ENCODE measurements around the gene AK5. TPM values are rescaled to one million over a fixed set of nuclear protein-coding genes. Genes with fewer than 3 reads are reported as not detected.
A peak's percentile ranks its signal among the peaks of the same experiment; 100 is the strongest.

AK5 gene
- total RNA-seq, 3 donors from 2014 or later (not counting 1 experiment from before 2014, with no cell fraction given) = 9.4 to 29.8 (median 11.4) TPM

DNA sequence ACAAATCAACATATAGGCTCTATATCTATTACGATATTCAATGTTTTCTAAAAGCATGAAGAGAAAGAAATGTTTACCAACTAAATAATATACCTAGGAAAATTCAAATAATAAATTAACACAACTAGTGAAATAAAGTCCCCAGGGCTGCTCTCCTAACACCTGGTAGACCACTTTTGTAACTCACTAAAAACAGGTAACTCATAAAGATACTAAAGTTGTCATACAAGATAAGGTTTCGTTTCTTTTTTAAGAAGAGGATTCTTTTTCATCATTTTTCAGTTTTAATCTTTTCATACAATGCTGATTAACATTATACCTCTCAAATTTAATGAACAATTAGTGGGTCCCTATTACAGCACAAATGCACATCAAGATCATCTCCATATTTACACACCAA lies 301.7 kb downstream of the AK5 start:
- WGBS (ENCODE audit: insufficient coverage) = 100% methylated on average over 1 of the region's 2 CpGs
- Mint-ChIP-seq H3K36me3 (peaks cover 9% of the 10 kb centered on the region), H3K27ac (no peak overlapping the region)

DNA sequence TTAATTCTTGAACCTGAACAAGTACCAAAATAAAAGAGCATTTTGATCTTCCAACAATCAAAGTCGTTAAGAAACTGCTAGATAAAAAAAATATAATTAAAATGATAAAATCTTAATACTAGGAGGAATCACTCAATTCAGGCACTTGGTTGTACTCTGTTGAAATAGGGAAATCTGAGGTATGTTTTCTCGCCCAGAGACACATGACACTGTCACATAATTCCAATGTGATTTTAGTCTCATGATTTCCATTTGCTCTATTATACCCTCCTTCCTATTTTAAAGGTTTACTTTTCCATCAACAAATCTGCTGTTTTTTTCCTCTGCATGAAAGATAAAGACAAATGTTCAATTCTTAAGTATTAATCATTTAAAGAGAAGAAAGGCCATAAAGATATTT lies 303.1 kb downstream of the AK5 start:
- Histone ChIP-seq H3K36me3 (ENCODE audit: control insufficient read depth, insufficient read depth, low read length) (peaks cover 28% of the 10 kb centered on the region), H3K4me1 (ENCODE audit: control insufficient read depth, insufficient read depth, low read length) (no peaks in the 10 kb centered on the region), H3K4me3 (ENCODE audit: low read length) (no peak overlapping the region), H3K9me3 (ENCODE audit: control insufficient read depth, insufficient read depth, low read length) (no peaks in the 10 kb centered on the region), H3K27me3 (ENCODE audit: control insufficient read depth, insufficient read depth, low read length) (no peaks in the 10 kb centered on the region), H3K27ac (ENCODE audit: low read length) (no peak overlapping the region)
- peak overlapping the region in 1 of 2 donors; percentile 2 for H3K27ac Mint-ChIP-seq
- no peak overlapping the region for H3K4me3 Mint-ChIP-seq
- H3K4me1 Mint-ChIP-seq = peaks cover 6 to 11% of the 10 kb centered on the region in 2 donors
- H3K9me3 Mint-ChIP-seq = no peaks in the 10 kb centered on the region
- 67% methylated on average over 1 of the region's 2 CpGs for WGBS (ENCODE audit: insufficient coverage)
- no peak for ATAC-seq
- TF ChIP-seq, protein P1, sequence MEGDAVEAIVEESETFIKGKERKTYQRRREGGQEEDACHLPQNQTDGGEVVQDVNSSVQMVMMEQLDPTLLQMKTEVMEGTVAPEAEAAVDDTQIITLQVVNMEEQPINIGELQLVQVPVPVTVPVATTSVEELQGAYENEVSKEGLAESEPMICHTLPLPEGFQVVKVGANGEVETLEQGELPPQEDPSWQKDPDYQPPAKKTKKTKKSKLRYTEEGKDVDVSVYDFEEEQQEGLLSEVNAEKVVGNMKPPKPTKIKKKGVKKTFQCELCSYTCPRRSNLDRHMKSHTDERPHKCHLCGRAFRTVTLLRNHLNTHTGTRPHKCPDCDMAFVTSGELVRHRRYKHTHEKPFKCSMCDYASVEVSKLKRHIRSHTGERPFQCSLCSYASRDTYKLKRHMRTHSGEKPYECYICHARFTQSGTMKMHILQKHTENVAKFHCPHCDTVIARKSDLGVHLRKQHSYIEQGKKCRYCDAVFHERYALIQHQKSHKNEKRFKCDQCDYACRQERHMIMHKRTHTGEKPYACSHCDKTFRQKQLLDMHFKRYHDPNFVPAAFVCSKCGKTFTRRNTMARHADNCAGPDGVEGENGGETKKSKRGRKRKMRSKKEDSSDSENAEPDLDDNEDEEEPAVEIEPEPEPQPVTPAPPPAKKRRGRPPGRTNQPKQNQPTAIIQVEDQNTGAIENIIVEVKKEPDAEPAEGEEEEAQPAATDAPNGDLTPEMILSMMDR (IDR thresholded peaks at IDR 0.05) = no peak
- no peak for DNase-seq
- intact Hi-C loops (cut with micrococcal nuclease) = no loop called here
- H3K36me3 Mint-ChIP-seq = peaks cover 8% of the 10 kb centered on the region
- no peaks in the 10 kb centered on the region for H3K27me3 Mint-ChIP-seq (ENCODE audit: low read depth in 2 of 2)

More for the DNA sequence above, 301.7 kb downstream of the AK5 start:
- Mint-ChIP-seq H3K4me3 (no peak overlapping the region), H3K27me3 (ENCODE audit: low read depth in 2 of 2) (no peaks in the 10 kb centered on the region), H3K4me1 (peaks cover 6 to 11% of the 10 kb centered on the region in 2 donors), H3K9me3 (no peaks in the 10 kb centered on the region)
- H3K27me3 ChIP-seq (ENCODE audit: control insufficient read depth, insufficient read depth, low read length) = no peaks in the 10 kb centered on the region
- ATAC-seq (no peak), DNase-seq (no peak)
- no peaks in the 10 kb centered on the region for H3K9me3 ChIP-seq (ENCODE audit: control insufficient read depth, insufficient read depth, low read length)
- no peaks in the 10 kb centered on the region for H3K4me1 ChIP-seq (ENCODE audit: control insufficient read depth, insufficient read depth, low read length)
- H3K36me3 ChIP-seq (ENCODE audit: control insufficient read depth, insufficient read depth, low read length) = peaks cover 42% of the 10 kb centered on the region
- TF ChIP-seq, protein P1 (IDR thresholded peaks at IDR 0.05) = no peak
- intact Hi-C loops (cut with micrococcal nuclease) = no loop called here
- no peak overlapping the region for H3K4me3 ChIP-seq (ENCODE audit: low read length)
- no peak overlapping the region for H3K27ac ChIP-seq (ENCODE audit: low read length)

DNA sequence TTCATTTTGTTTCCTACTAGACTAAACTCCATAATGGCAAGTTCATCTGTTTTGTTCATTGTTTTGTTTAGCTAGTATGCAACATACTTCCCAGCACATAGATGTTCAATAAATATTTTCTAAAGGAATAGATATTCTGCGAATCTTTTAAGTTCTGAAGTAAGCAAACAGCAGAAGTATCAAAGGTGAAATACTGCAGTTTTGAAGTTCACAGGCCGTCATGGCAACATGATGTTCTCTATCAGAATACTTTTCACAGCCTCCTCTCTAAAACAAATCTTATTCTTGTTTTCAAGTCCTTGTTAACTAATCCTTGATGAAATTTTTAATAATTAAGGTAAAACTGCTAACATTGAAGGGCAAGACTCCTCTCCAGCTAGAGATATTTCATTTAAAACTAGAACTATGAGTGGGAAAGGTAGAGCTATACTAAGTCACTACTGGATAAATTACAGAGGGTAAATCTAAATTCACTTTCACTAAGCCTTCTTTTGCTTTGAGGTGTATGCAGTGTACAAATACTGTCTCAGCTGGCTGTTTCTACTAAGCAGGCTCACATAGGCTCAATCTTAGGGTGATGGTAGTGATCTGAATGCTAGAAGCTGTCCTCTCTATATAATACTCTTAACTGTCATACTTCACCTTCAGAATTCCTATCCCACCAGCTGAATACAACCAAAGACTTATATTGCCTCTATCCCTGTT lies 303.9 kb downstream of the AK5 start:
- ATAC-seq (no peak), DNase-seq (no peak)
- Histone ChIP-seq H3K4me3 (ENCODE audit: low read length) (no peak overlapping the region), H3K27ac (ENCODE audit: low read length) (no peak overlapping the region), H3K27me3 (ENCODE audit: control insufficient read depth, insufficient read depth, low read length) (no peaks in the 10 kb centered on the region), H3K9me3 (ENCODE audit: control insufficient read depth, insufficient read depth, low read length) (no peaks in the 10 kb centered on the region), H3K36me3 (ENCODE audit: control insufficient read depth, insufficient read depth, low read length) (peaks cover 20% of the 10 kb centered on the region), H3K4me1 (ENCODE audit: control insufficient read depth, insufficient read depth, low read length) (no peaks in the 10 kb centered on the region)
- H3K4me3 Mint-ChIP-seq = no peak overlapping the region
- WGBS (ENCODE audit: insufficient coverage) = 100% methylated on average over 2 of the region's 2 CpGs
- H3K27ac Mint-ChIP-seq = peak overlapping the region; percentile 2 to 48
- intact Hi-C loops (cut with micrococcal nuclease) = no loop called here
- no peaks in the 10 kb centered on the region for H3K27me3 Mint-ChIP-seq (ENCODE audit: low read depth in 2 of 2)
- H3K4me1 Mint-ChIP-seq = peaks cover 6 to 11% of the 10 kb centered on the region in 2 donors
- TF ChIP-seq, protein P1 (IDR thresholded peaks at IDR 0.05) = no peak
- no peaks in the 10 kb centered on the region for H3K36me3 Mint-ChIP-seq
- no peaks in the 10 kb centered on the region for H3K9me3 Mint-ChIP-seq

DNA sequence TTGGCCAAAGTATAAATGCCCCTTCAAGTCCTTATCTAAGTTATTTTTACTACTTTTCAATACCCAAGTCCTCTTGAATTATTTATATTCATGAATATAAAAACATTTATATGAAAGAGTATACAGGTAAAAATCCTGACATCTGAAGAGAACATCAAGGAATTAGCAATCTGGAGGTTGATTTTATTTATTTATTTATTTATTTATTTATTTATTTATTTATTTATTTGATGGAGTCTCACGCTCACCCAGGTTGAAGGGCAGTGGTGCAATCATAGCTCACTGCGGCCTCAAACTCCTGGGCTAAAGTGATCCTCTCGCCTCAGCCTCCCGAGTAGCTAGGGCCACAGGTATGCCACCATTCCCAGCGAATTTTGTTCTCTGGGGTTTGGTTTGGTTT lies 307.4 kb downstream of the AK5 start:
- DNase-seq (no peak), ATAC-seq (no peak)
- no peaks in the 10 kb centered on the region for H3K36me3 Mint-ChIP-seq
- peaks cover 2% of the 10 kb centered on the region for H3K36me3 ChIP-seq (ENCODE audit: control insufficient read depth, insufficient read depth, low read length)
- H3K9me3 Mint-ChIP-seq = no peaks in the 10 kb centered on the region
- H3K27ac ChIP-seq (ENCODE audit: low read length) = no peak overlapping the region
- H3K27me3 ChIP-seq (ENCODE audit: control insufficient read depth, insufficient read depth, low read length) = no peaks in the 10 kb centered on the region
- WGBS (ENCODE audit: insufficient coverage) = 100% methylated on average over 5 of the region's 5 CpGs
- H3K27me3 Mint-ChIP-seq (ENCODE audit: low read depth in 2 of 2) = no peaks in the 10 kb centered on the region
- H3K4me1 Mint-ChIP-seq = peaks cover 6 to 11% of the 10 kb centered on the region in 2 donors
- no peak overlapping the region for H3K4me3 ChIP-seq (ENCODE audit: low read length)
- H3K27ac Mint-ChIP-seq = no peak overlapping the region
- H3K9me3 ChIP-seq (ENCODE audit: control insufficient read depth, insufficient read depth, low read length) = no peaks in the 10 kb centered on the region
- TF ChIP-seq, protein P1 (IDR thresholded peaks at IDR 0.05) = no peak
- no peak overlapping the region for H3K4me3 Mint-ChIP-seq
- intact Hi-C loops (cut with micrococcal nuclease) = no loop called here
- H3K4me1 ChIP-seq (ENCODE audit: control insufficient read depth, insufficient read depth, low read length) = no peaks in the 10 kb centered on the region
